GM12878 (cell line): ENCODE measurements around the gene TTLL8. TPM values are rescaled to one million over a fixed set of nuclear protein-coding genes. Genes with fewer than 3 reads are reported as not detected.

Experiments
- ATAC-seq: fragments of 200-7000 bp; cut with Tn5 transposase; 3 replicates; pipeline ENCODE4 v1.9.1; 2020; ENCODE audit warnings: mild to moderate bottlenecking, moderate library complexity
- BruUV-seq: library from RNA; stranded (reverse); fragments of 400-500 nt; replicated peaks from 2 replicates; lab custom pipeline; 2021; lab: Mats Ljungman, UMichigan
- CTCF ChIA-PET: fragments of 300-600 bp; sonication (Branson Sonifier 250); formaldehyde crosslinking; extraction: SDS; loops from one replicate; lab custom pipeline; 2021; ENCODE audit warnings: inconsistent platforms; lab: Yijun Ruan, JAX
- POLR2A ChIA-PET: fragments of 350-600 bp; formaldehyde crosslinking; extraction: SDS; loops from one replicate; lab custom pipeline; 2021; ENCODE audit warnings: inconsistent platforms; lab: Charles Lee
- RAD21 ChIA-PET: fragments of 300-600 bp; sonication (Branson Sonifier 250); formaldehyde crosslinking; loops from one replicate; lab custom pipeline; 2023; ENCODE audit warnings: antibody characterized with exemption; ENCODE audit not compliant: unreplicated experiment; lab: Charles Lee
- SMC1A ChIA-PET: fragments of 300-600 bp; sonication (Branson Sonifier 250); formaldehyde crosslinking; loops from one replicate; lab custom pipeline; 2023; ENCODE audit not compliant: unreplicated experiment, uncharacterized antibody; lab: Charles Lee
- DNase-seq: peaks from one replicate; pipeline ENCODE4 v3.0.0-alpha.2; 2011; ENCODE audit warnings: low read depth, low spot score
- FAIRE-seq: peaks from 3 replicates; lab custom pipeline; 2011; peaks lifted over from hg19 to GRCh38; lab: Jason Lieb, UNC
- H2AFZ ChIP-seq: 2 replicates; pipeline ENCODE4 v1.6.0; 2011; ENCODE audit warnings: low read depth, low read length, control low read depth; ENCODE audit not compliant: control insufficient read depth
- H3K27ac ChIP-seq: 2 replicates; pipeline ENCODE4 v1.5.1; 2011; ENCODE audit warnings: control low read depth; ENCODE audit not compliant: control insufficient read depth, insufficient read depth
- H3K27me3 ChIP-seq, 2 experiments: replicated peaks in 1 of 2; 2 replicates each; pipeline versions ENCODE4 v1.6.0 to v1.6.1; 2011; ENCODE audit warnings: low read length in 1 of 2; ENCODE audit not compliant: control insufficient read depth in 2 of 2, insufficient read depth in 2 of 2
- H3K36me3 ChIP-seq, 2 experiments: 2 replicates each; pipeline ENCODE4 v1.5.1; 2011; ENCODE audit warnings: low read length in 1 of 2; ENCODE audit not compliant: control insufficient read depth in 2 of 2, insufficient read depth in 2 of 2
- H3K4me1 ChIP-seq: 2 replicates; pipeline ENCODE4 v1.6.1; 2011; ENCODE audit warnings: mild to moderate bottlenecking, low read length, moderate library complexity, mixed read lengths; ENCODE audit not compliant: control insufficient read depth, insufficient read depth
- H3K4me2 ChIP-seq: 2 replicates; pipeline ENCODE4 v1.6.0; 2011; ENCODE audit warnings: control low read depth; ENCODE audit not compliant: control insufficient read depth, insufficient read depth
- H3K4me3 ChIP-seq: fragments of 200-600 bp; sonication (generic); 2 replicates; pipeline ENCODE4 v1.5.1; 2016
- H3K79me2 ChIP-seq: 2 replicates; pipeline ENCODE4 v1.6.0; 2011; ENCODE audit warnings: low read length; ENCODE audit not compliant: control insufficient read depth, insufficient read depth
- H3K9ac ChIP-seq: 2 replicates; pipeline ENCODE4 v1.8.0; 2011; ENCODE audit warnings: low read length, control low read depth, mixed read lengths; ENCODE audit not compliant: control insufficient read depth, insufficient read depth
- H3K9me3 ChIP-seq: replicated peaks from 3 replicates; pipeline ENCODE4 v1.5.1; 2011; ENCODE audit warnings: mild to moderate bottlenecking, low read length; ENCODE audit not compliant: control insufficient read depth, insufficient read depth
- H4K20me1 ChIP-seq: 2 replicates; pipeline ENCODE4 v1.6.0; 2011; ENCODE audit not compliant: control insufficient read depth, insufficient read depth
- BMI1 ChIP-seq: fragments of 450-650 bp; IDR thresholded peaks from 2 replicates; pipeline ENCODE4 v1.6.1; 2016; ENCODE audit warnings: mild to moderate bottlenecking, moderate library complexity, borderline replicate concordance
- CHD4 ChIP-seq: fragments of 200-600 bp; sonication (generic); IDR thresholded peaks from 2 replicates; pipeline ENCODE4 v1.6.1; 2016; ENCODE audit warnings: mild to moderate bottlenecking
- HDGF ChIP-seq: fragments of 450-650 bp; IDR thresholded peaks from 2 replicates; pipeline ENCODE4 v1.6.1; 2016; ENCODE audit warnings: antibody characterized with exemption
- NBN ChIP-seq: fragments of 450-650 bp; IDR thresholded peaks from 2 replicates; pipeline ENCODE4 v1.6.1; 2016
- RELB ChIP-seq: fragments of 450-650 bp; IDR thresholded peaks from 2 replicates; pipeline ENCODE4 v1.6.1; 2017; ENCODE audit warnings: low read depth, mild to moderate bottlenecking, moderate library complexity
- SMARCA5 ChIP-seq: fragments of 450-650 bp; IDR thresholded peaks from 2 replicates; pipeline ENCODE4 v1.6.1; 2017; ENCODE audit warnings: mild to moderate bottlenecking
- WRNIP1 ChIP-seq: IDR thresholded peaks from 2 replicates; pipeline ENCODE4 v1.6.1; 2011; ENCODE audit warnings: low read depth, low read length, improper control_type of control experiment, borderline replicate concordance
- WGBS: methylation state at CpG from one replicate; pipeline ENCODE4 v1.1.6; 2016; ENCODE audit warnings: low lambda C conversion rate; ENCODE audit not compliant: insufficient replicate concordance, insufficient coverage; ENCODE audit errors: missing lambda C conversion rate; 5-methylcytosine and 5-hydroxymethylcytosine counted together
- in situ Hi-C: fragments of 300-500 bp; cut with MboI; formaldehyde crosslinking; loops from 9 replicates; pipeline ENCODE4 v1.14.3; 2018; ENCODE audit warnings: mixed read lengths
- intact Hi-C: fragments of 100-400 bp; cut with micrococcal nuclease; formaldehyde crosslinking; loops from one replicate; pipeline ENCODE4 v1.14.2; 2022; ENCODE audit not compliant: unreplicated experiment
- polyA plus RNA-seq, 11 experiments: library from polyadenylated mRNA; depleted of rRNA in 4 of 11; unstranded in 6 of 11; stranded (reverse) in 5 of 11; fragments of >200 nt; fragmentation: Nextera tagmentation in 4 of 11; fragmentation: Illumina TruSeq in 1 of 11; extraction: Ambion mirVana in 4 of 11; extraction: Trizol in 1 of 11; gene quantifications; 1 replicate in 1 of 11; 2 replicates in 10 of 11; pipeline versions ENCODE4 v1.2.1 to v1.2.3, GENCODE V29; 2011 to 2016; ENCODE audit warnings: inconsistent platforms in 2 of 11, missing spikeins in 2 of 11, low read depth in 1 of 11
- total RNA-seq, 4 experiments: library from RNA; depleted of rRNA in 3 of 4; stranded (reverse); fragments of >200 nt in 3 of 4; fragmentation: Illumina TruSeq in 1 of 4; extraction: Trizol in 1 of 4; gene quantifications; 2 replicates each; pipeline versions ENCODE4 v1.2.1 to v1.2.3, GENCODE V29; 2013 to 2021

TTLL8 gene
- total and polyA plus RNA-seq, 10 of the 15 experiments (the other 5 are each of a cell fraction or from before 2014, with no cell fraction given): not detected

- no peaks in the 10 kb centered on the region for H4K20me1 ChIP-seq
- H3K4me3 ChIP-seq: peak overlapping the region; percentile 76
- TSS peak; percentile 63 for BruUV-seq
- ChIA-PET SMC1A (no interaction called here), RAD21 (no interaction called here), CTCF (no interaction called here), POLR2A (no interaction called here)
- H3K27me3 ChIP-seq: no peaks in the 10 kb centered on the region
- FAIRE-seq: no peak
- H3K79me2 ChIP-seq: peaks cover 10% of the 10 kb centered on the region
- no peak overlapping the region for H2AFZ ChIP-seq
- in situ Hi-C loops: no loop called here
- WGBS: 90% methylated on average over 5 of the region's 5 CpGs
- H3K9ac ChIP-seq: no peak overlapping the region
- DNase-seq: no peak
- peaks cover 23% of the 10 kb centered on the region for H3K4me1 ChIP-seq
- no peak for ATAC-seq
- no peaks in the 10 kb centered on the region for H3K36me3 ChIP-seq
- intact Hi-C loops: no loop called here
- H3K27ac ChIP-seq: no peak overlapping the region
- H3K4me2 ChIP-seq: peak overlapping the region; percentile 22; the same call in 1 of the 2 replicates
- TF ChIP-seq RELB (peak; percentile 79), BMI1 (peak; percentile 6; the same call in 1 of the 2 replicates), SMARCA5 (no peak), WRNIP1 (no peak), NBN (peak; percentile 97; the same call in 1 of the 2 replicates), HDGF (peak; percentile 93), CHD4 (0 out of 2 replicates have a peak, but pooled peaks have one; percentile 25)
- TF ChIP-seq, all 136 proteins: peak for 5
- H3K9me3 ChIP-seq: no peaks in the 10 kb centered on the region
Measured at GRCh38 chr22:49973018-49973961, 84.8 kb downstream of the TTLL8 start.
